GM19397 (cell line): ENCODE measurements around the gene POGZ.
"Not testable (repeated sequence)": the region's sequence is repeated elsewhere in the genome, so short reads cannot be mapped to it uniquely, and the experiment has no call there.

Source experiments
- ATAC-seq: cut with Tn5 transposase; IDR thresholded peaks from one replicate; pipeline ENCODE4 v1.9.1; 2021; ENCODE audit warnings: mild to moderate bottlenecking, moderate library complexity; ENCODE audit not compliant: unreplicated experiment

The POGZ gene

GRCh38 chr1:151428068-151428467 lies 31.2 kb downstream of the POGZ start:
- ATAC-seq = no peak

DNA sequence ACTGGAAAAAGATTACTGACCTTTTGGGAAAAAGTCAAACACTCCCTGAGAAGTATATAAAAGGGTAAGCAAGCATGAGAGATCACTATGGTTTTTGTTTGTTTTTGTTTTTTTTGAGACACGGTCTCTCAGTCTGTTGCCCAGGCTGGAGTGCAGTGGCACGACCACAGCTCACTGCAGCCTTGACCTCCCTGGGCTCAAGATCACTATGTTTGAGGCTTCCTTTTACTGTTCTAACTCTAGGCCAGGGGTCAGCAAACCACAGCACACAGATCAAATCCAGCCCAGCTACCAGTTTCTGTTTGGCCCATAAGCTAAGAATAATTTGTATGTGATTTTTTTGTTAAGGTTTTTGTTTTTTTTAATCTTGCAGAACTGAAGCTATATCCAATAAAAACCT lies 34.2 kb downstream of the POGZ start:
- ATAC-seq = no peak

GRCh38 chr1:151419819-151420218 lies 39.5 kb downstream of the POGZ start:
- ATAC-seq = no peak

GRCh38 chr1:151418081-151418480 lies 41.2 kb downstream of the POGZ start:
- ATAC-seq = no peak

DNA sequence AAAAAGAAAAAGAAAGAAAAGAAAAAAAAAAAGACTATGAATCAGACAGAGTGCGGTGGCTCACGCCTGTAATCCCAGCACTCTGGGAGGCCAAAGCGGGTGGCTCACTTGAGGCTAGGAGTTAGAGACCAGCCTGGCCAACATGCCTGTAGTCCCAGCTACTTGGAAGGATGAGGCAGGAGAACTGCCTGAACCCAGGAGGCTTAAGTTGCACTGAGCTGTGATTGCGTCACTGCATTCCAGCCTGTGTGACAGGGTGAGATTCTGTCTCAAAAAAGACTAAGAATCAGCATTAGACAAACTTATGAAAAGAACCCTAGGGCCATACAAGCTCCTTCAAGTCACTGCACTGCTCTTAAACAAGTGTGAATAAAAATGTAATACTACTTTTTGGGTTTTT lies 43.1 kb downstream of the POGZ start:
- no peak for ATAC-seq

GRCh38 chr1:151411884-151412283 lies 47.4 kb downstream of the POGZ start:
- ATAC-seq = no peak

DNA sequence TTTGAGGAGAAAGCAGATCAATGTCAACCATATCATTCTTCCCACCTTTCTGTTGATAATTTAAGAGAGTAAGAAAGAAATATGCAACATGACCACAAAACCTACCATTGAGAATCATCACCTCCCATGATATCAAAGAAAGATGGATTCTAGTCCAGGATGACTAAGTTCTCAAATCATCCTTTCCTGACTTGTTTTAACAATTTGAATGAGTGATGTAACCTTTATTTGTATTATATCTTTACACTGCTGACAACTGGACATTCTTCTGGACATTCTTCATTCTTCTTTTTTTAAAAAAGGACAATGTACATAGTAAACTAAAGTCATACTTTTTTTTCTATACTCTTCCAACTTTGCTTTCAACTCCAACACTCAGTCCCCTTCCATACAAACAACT lies 50.4 kb downstream of the POGZ start:
- no peak for ATAC-seq

DNA sequence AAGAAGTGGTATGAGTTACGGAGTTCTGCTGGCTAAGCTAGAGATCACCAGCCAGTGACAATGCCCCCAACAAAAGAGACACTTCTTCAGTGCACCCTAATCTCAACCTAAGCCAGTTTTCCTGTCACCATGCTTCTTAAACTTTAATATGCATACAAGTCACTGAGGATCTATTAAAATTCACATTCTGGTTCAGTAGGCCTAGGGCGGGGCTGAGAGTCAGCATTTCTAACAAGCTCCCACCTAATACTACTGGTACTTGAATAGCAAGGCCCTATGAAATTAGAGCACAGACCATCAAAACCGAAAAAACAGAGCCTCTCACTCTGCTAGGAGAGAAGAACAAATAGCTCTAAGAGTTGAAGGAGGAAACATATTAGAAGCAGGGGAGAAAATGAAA lies 52.0 kb downstream of the POGZ start:
- ATAC-seq = no peak

DNA sequence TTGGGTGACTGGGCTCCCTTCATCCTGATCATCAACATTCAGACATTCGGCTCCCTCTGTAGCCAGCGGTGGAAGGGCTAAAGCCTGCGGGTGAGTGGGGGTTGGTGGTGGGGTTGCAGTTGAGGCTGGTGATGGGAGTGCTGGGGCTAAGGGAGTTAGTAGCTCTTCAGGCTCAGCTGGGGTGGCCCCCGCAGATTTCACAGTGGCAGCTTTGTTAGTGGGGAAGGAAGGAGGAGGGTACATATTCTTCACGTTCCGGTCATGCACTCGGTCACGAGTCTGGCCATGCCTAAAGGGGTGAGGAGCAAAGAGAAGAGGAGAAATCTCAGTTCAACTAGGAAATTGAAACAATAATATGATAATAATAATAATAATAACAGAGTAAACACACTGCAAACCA lies 53.1 kb downstream of the POGZ start:
- no peak for ATAC-seq

GRCh38 chr1:151405187-151405951 lies 53.9 kb downstream of the POGZ start:
- no peak for ATAC-seq

- ATAC-seq = no peak
Observed at GRCh38 chr1:151403612-151404011, 55.7 kb downstream of the POGZ start.

DNA sequence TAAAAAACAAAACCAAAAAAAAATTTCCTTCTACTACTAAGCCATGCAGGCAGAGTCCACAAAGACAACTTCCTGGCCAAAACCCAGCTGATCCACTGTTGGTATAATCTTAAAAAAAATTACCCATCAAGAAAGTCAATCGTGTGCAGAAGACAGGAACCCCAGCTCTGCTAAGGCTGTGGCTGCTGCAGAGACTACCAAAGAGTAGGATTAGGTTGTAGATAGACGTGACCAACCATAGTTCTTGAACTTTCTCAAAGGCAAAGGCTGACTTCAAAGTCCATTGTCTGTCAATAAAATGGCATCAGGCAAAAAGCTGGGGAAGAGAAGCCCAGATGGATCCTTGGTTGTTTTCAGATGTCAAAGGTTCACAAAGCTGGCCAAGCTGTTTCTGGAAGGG lies 56.5 kb downstream of the POGZ start:
- ATAC-seq = no peak

- ATAC-seq = no peak
Observed at GRCh38 chr1:151401860-151402259, 57.4 kb downstream of the POGZ start.

DNA sequence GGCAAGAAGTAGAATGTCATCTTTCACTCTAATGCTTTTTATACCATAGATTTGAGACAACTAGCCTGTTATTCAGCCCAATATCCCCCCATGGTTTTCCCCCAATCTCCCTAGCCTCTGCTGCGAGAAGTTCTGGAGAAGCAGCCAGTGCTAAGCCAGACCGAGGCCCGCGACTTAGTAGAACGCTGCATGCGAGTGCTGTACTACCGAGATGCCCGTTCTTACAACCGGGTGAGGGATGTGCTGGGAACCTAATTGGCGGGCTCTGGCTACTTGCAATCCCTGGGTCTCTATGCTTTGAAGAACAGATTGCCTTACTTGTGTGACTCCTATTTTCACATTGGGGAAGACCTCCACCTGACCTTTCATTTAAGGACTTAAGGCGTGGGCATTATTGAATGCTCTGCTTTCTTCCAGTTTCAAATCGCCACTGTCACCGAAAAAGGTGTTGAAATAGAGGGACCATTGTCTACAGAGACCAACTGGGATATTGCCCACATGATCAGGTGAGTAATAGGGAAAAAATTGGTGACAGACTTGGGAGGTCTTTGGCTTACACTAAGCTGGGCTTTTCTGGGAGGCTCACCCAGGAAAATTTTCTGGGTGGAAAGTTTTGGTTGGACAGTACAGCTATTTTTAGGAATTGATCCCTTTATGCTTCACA lies 58.0 kb downstream of the POGZ start:
- no peak for ATAC-seq

DNA sequence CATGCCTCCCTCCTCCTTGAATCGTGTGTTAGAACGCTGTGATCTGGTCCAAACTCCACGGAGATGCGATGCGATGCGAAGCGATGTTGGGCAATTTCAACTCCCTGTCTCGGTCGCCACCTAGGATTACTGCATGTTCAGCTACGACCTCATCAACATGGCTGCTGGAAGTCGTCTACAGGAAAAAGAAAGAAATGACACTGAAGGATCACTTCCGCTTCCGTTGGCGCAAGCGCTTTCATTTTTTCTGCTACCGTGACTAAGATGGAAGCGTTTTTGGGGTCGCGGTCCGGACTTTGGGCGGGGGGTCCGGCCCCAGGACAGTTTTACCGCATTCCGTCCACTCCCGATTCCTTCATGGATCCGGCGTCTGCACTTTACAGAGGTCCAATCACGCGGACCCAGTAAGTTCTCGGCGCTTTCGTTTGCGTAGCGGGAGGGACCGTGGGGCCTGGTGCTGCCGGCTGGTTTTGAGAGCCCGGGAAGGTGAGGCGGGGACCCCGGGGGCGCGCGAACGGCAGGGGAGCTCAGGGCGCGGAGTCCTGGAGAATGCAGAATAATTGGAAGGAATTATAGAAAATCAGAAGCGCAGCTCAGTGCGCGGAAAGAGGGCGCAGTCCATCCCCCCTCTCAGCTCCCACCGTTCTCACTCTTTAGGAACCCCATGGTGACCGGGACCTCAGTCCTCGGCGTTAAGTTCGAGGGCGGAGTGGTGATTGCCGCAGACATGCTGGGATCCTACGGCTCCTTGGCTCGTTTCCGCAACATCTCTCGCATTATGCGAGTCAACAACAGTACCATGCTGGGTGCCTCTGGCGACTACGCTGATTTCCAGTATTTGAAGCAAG lies 59.7 kb downstream of the POGZ start, which contains the start of gene PSMB4:
TSS of gene PSMB4 (plus strand) at position 250 of the 848 bp plus-strand sequence. CDS start at position 265, 15 bp downstream.
- ATAC-seq = peak; percentile 73

DNA sequence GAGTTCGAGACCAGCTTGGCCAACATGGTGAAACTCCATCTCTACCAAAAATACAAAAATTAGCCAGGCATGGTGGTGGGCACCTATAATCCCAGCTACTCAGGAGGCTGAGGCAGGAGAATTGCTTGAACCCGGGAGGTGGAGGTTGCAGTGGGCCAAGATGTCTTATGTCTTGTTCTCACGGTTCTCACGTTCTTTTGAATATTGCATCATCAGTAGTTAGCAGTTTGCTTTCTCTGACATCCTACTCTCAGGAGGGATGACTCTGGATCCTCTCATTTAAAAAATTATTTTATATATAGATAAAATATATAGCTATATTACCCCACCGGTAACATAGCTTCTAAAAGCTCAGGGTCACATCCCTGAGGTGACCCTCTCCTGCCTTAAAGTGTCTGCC lies 63.0 kb downstream of the POGZ start:
- ATAC-seq = not testable (repeated sequence)

DNA sequence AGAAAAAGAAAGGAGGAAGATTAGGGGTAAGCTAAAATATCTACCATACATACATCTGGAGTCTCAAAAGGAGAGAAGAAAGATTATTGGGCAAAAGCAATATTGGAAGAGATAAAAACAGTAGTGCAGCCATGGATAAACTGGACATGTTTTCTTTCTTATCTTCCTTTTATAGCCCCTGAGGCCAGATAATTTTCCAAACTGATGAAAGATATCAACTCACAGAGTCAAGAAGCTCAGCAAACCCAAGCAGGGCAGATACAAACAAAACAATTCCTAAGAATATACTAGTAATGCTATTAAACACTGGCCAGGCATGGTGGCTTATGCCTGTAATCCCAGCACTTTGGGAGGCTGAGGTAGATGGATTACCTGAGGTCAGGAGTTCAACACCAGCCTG lies 65.7 kb downstream of the POGZ start:
- ATAC-seq = no peak

GRCh38 chr1:151391079-151391563 lies 68.2 kb downstream of the POGZ start:
- ATAC-seq = no peak

- ATAC-seq = not testable (repeated sequence)
Observed at GRCh38 chr1:151390221-151391078, 68.8 kb downstream of the POGZ start.

GRCh38 chr1:151386002-151386401 lies 73.3 kb downstream of the POGZ start:
- no peak for ATAC-seq
